Testis (tissue), 2 donors: ENCODE results near the gene BRMS1.
"Not testable (repeated sequence)": the region's sequence is repeated elsewhere in the genome, so short reads cannot be mapped to it uniquely, and the experiment has no call there.

Source experiments
- CTCF ChIP-seq, 3 experiments: fragments of 450-650 bp in 2 of 3; fragments of 200-600 bp in 1 of 3; sonication (generic) in 1 of 3; IDR thresholded peaks; one replicate each; pipeline ENCODE4 v1.5.1; 2016 to 2019; ENCODE audit warnings: antibody characterized with exemption in 3 of 3, mild to moderate bottlenecking in 2 of 3, moderate library complexity in 1 of 3
- POLR2A ChIP-seq: fragments of 450-650 bp; IDR thresholded peaks from one replicate; pipeline ENCODE4 v1.6.1; 2017; ENCODE audit warnings: antibody characterized with exemption, mild to moderate bottlenecking, moderate library complexity

- not testable (repeated sequence) for TF ChIP-seq CTCF (IDR thresholded peaks at IDR 0.05); POLR2A
Measured at GRCh38 chr11:66320289-66320688, 24.6 kb downstream of the BRMS1 start.
